GM15510 (cell line): Measurements from ENCODE around the gene PHF21A.

ENCODE experiments used
- POLR2A ChIP-seq: IDR thresholded peaks from 3 replicates; pipeline ENCODE4 v1.6.1; 2011; ENCODE audit warnings: borderline replicate concordance; ENCODE audit not compliant: insufficient read length; ENCODE audit errors: extremely low read depth

The PHF21A gene

GRCh38 chr11:45896422-45896984 lies 224.8 kb downstream of the PHF21A start:
- TF ChIP-seq POLR2A, result no peak

DNA sequence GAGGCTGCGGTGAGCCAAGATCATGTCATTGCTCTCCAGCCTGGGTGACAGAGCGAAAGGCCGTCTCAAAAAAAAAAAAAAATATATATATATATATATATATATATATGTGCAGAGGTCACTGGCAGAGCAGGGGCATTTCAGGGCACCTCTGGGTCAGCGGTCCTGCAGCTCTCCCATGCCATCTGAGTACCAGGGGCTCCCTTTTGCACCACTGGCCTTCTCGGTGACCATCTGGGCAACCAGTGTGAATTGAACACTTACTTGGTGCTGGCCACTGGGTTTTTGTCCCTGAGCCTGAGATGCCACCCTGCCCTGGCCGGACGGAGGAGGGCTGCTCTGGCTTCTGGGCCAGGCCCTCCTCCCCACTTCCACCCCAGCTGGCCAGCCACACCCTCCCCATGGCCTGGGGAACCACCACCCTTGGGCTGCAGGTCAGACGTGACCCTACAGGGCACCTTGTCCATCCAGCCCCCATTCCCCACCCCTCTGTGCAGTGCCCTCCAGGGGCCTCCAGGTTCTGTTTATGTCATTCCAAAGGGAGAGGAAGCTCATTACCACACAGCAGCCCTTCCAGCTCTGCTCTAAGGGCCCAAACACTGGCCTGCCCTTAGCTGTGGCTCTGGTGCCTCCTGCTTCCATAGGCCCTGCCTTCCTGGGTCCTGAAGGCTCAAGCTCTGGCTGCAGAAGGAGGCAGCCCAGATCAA lies 225.5 kb downstream of the PHF21A start:
- TF ChIP-seq POLR2A, result no peak

- TF ChIP-seq POLR2A, result no peak
Measured at GRCh38 chr11:45894555-45895247, 226.6 kb downstream of the PHF21A start.

- TF ChIP-seq POLR2A, result no peak
Measured at GRCh38 chr11:45892856-45893255, 228.4 kb downstream of the PHF21A start.

DNA sequence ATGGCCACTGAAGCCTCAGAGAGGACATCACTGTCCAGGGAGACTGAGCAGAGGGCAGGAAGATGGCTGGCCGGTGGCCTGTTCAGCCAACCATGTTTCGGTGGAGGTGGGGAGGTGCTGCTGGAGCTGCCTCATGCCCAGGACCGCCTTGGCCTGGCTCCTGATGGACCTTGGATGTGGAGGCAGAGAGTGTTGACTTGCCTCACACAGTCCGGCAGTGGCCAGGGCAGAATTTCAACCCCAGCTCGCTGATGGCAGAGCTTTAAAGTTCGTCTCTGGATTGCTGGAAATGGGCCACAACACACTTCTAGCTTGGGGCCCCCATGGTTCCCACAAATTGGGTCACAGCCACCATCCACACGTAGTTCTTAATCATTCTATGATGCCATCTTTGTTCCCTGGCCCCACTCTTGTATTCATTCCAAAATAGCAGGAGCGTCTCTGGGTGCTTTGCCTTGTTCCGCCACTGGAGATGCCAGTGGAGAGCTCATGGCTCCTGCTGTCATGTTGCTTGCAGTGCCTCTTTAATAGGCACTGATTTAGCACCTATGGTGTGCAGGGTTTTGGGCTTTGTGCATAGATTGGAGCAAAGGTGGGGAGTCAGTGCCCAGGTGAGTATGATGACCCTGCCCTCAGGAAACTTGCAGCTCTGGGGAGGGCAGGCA lies 230.2 kb downstream of the PHF21A start:
- TF ChIP-seq POLR2A, result no peak

GRCh38 chr11:45889966-45890365 lies 231.3 kb downstream of the PHF21A start:
- TF ChIP-seq POLR2A, result no peak

GRCh38 chr11:45889555-45889954 lies 231.7 kb downstream of the PHF21A start:
- no peak for TF ChIP-seq POLR2A

GRCh38 chr11:45887587-45887986 lies 233.7 kb downstream of the PHF21A start:
- TF ChIP-seq POLR2A, result no peak

GRCh38 chr11:45886816-45887520 lies 234.3 kb downstream of the PHF21A start:
- TF ChIP-seq POLR2A, result no peak

DNA sequence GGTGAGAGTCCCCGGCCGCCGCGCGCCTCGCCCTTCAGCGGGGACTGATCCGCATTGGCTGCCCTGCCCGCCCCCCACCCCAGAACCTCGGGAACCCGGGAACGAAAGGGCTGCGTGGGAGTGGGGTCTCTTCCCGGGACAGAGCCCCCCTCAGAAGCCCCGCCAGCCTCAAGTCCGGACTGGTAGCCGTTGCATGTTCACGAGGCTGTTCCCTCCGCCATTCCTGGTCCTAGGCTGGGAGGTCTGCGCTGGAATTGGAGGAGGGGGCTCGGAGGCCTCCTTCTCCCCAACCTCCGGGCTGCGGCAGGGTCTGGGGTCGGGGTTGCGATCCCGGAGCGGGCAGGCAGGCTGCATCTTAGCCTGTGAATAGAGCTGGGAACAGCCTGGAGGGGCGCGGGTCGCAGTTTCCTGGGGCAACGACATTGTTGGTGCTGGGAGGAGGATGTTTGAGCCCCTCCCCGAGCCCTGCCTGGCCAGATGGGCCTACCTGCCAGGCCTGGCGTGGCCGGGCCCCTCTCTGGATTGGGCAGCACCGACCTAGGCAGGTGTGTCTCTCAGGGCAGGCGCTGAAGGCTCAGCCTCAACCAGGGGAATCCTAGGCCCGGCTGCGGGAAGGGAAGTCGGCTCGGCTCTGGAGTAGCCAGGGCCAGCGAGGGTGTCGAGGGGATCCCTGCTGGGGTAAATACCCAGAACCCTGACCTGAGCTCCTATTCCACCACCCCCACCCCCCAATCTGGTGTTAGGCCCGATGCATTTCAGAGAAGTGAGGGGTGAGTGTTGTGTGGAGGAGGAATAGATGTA lies 235.1 kb downstream of the PHF21A start:
- no peak for TF ChIP-seq POLR2A

- TF ChIP-seq POLR2A, result no peak
Measured at GRCh38 chr11:45885274-45885920, 235.9 kb downstream of the PHF21A start, which contains the start of gene MAPK8IP1. TSS of gene MAPK8IP1 (plus strand) at chr11:45885651. CDS start at chr11:45885821, 170 bp downstream.

DNA sequence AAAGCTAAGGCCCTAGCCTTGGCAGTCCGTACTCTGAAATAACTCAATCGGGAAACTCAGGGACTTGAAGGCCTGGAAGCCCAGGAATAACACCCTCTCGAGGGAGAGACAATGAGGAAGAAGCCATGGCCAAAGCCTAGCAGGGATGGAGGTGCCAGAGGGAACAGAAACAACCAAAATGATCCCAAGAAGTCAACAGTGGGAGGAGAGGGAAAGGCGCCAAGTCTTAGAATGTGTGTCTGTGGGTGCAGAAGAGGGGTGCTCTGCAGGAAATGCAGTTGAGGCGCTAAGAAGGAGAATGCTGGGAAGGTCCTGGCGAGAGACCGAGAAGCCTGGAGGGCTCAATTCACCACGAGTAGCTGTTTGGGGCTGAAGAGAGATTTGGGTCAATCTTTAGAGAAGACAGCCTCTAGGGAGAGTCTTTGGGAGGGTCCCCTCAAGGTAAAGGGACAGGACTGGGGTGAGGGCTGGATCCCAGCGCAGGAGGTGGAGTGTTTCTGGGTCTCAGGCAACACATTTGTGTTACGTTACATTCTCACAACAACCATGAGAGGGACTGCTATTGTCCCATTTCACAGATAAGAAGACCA lies 236.6 kb downstream of the PHF21A start:
- no peak for TF ChIP-seq POLR2A
